ENCODE data around the gene EXOC8.

GRCh38 chr1:231301990-231302389, 35.7 kb downstream of the EXOC8 start:
- TF ChIP-seq EZH2phosphoT487 (IDR thresholded peaks at IDR 0.05; ENCODE audit: low read depth) (no peak), CTCF (IDR thresholded peaks at IDR 0.05; ENCODE audit: low read depth, low read length) (no peak)

All from OCI-LY3 (cell line).